Measurements from ENCODE around the gene CPN2. TPM values are rescaled to one million over a fixed set of nuclear protein-coding genes. Genes with fewer than 3 reads are reported as not detected.
A peak's percentile ranks its signal among the peaks of the same experiment; 100 is the strongest.

Gene CPN2
- total and polyA plus RNA-seq, 2 of the 13 experiments (the other 11 are each of a cell fraction or from before 2014, with no cell fraction given): 26.7 to 27.7 TPM

- TF ChIP-seq ZBTB10 (CRISPR knock-in tag; IDR thresholded peaks at IDR 0.05; ENCODE audit: borderline replicate concordance): peak; percentile 21
- TF ChIP-seq KDM5A (IDR thresholded peaks at IDR 0.05; ENCODE audit: borderline replicate concordance, low read length): peak; percentile 1; the same call in 1 of the 2 replicates
- no peak for TF ChIP-seq RFX3 (CRISPR knock-in tag; IDR thresholded peaks at IDR 0.05)
- peak; percentile 94; the same call in 1 of the 2 replicates for TF ChIP-seq CENPBD1 (CRISPR knock-in tag; IDR thresholded peaks at IDR 0.05; ENCODE audit: borderline replicate concordance, low read depth)
- peak; percentile 97 for TF ChIP-seq MXD3 (CRISPR knock-in tag; IDR thresholded peaks at IDR 0.05)
- no peak; the same call in 1 of the 2 replicates for TF ChIP-seq ZNF816 (CRISPR knock-in tag; IDR thresholded peaks at IDR 0.05; ENCODE audit: borderline replicate concordance)
- TF ChIP-seq ZFP82 (CRISPR knock-in tag; IDR thresholded peaks at IDR 0.05; ENCODE audit: borderline replicate concordance): no peak; the same call in 1 of the 2 replicates
- TF ChIP-seq MAFK (conservative IDR thresholded peaks at IDR 0.05 in 1 of 2, IDR thresholded peaks at IDR 0.05 in 1 of 2; ENCODE audit: low read length in 2 of 2): peak in 1 of 2 experiments; percentile 4; a peak in 1 of 4 replicates
- no peak for TF ChIP-seq RXRB (CRISPR knock-in tag; IDR thresholded peaks at IDR 0.05; ENCODE audit: borderline replicate concordance)
- TF ChIP-seq NFKB2 (CRISPR knock-in tag; IDR thresholded peaks at IDR 0.05; ENCODE audit: borderline replicate concordance): peak; percentile 97
- no peak; the same call in 1 of the 2 replicates for TF ChIP-seq CBX5 (CRISPR knock-in tag; IDR thresholded peaks at IDR 0.05; ENCODE audit: borderline replicate concordance)
- peak; percentile 85; the same call in 1 of the 2 replicates for TF ChIP-seq SATB2 (CRISPR knock-in tag; IDR thresholded peaks at IDR 0.05)
- peak; percentile 11; the same call in 1 of the 2 replicates for TF ChIP-seq PPARG (CRISPR knock-in tag; conservative IDR thresholded peaks at IDR 0.05)
- peak; percentile 84; the same call in 1 of the 2 replicates for TF ChIP-seq STAT5B (CRISPR knock-in tag; IDR thresholded peaks at IDR 0.05)
- TF ChIP-seq ZNF296 (CRISPR knock-in tag; conservative IDR thresholded peaks at IDR 0.05): peak; percentile 93
- TF ChIP-seq CHD2 (IDR thresholded peaks at IDR 0.05; ENCODE audit: low read depth, low read length): no peak
- TF ChIP-seq RBAK (CRISPR knock-in tag; IDR thresholded peaks at IDR 0.05): peak; percentile 39; the same call in 1 of the 2 replicates
- TF ChIP-seq JARID2 (CRISPR knock-in tag; IDR thresholded peaks at IDR 0.05; ENCODE audit: insufficient replicate concordance): peak; percentile 56
- TF ChIP-seq FOSL1 (CRISPR knock-in tag; IDR thresholded peaks at IDR 0.05; ENCODE audit: borderline replicate concordance): 0 out of 2 replicates have a peak, but pooled peaks have one; percentile 14
- TF ChIP-seq ZUFSP (CRISPR knock-in tag; IDR thresholded peaks at IDR 0.05; ENCODE audit: borderline replicate concordance): no peak
- TF ChIP-seq ZBTB33 (CRISPR knock-in tag; IDR thresholded peaks at IDR 0.05): peak; percentile 70
These were observed 17.7 kb downstream of the CPN2 start (continued) for GRCh38 chr3:194333212-194333980.
